ENCODE data around the gene TRMT2A. TPM values are rescaled to one million over a fixed set of nuclear protein-coding genes. Genes with fewer than 3 reads are reported as not detected.
A peak's percentile ranks its signal among the peaks of the same experiment; 100 is the strongest.

Gene TRMT2A
- total RNA-seq, 3 donors from 2014 or later (not counting 1 experiment from before 2014, with no cell fraction given): 86.4 to 104 (median 86.5) TPM

GRCh38 chr22:20135806-20136602, 19.0 kb upstream of the TRMT2A start:
- 84% methylated on average over 25 of the region's 25 CpGs for WGBS (ENCODE audit: insufficient coverage)
- intact Hi-C loops (cut with micrococcal nuclease): no loop called here
- H3K4me3 Mint-ChIP-seq: no peak overlapping the region
- ATAC-seq (no peak), DNase-seq (no peak)
- TF ChIP-seq CTCF (IDR thresholded peaks at IDR 0.05): no peak
- Histone ChIP-seq H3K9me3 (ENCODE audit: control insufficient read depth, insufficient read depth, low read length) (no peaks in the 10 kb centered on the region), H3K4me3 (ENCODE audit: low read length) (no peak overlapping the region), H3K27me3 (ENCODE audit: control insufficient read depth, insufficient read depth, low read length) (no peaks in the 10 kb centered on the region), H3K36me3 (ENCODE audit: control insufficient read depth, insufficient read depth, low read length) (peaks cover 6% of the 10 kb centered on the region), H3K27ac (ENCODE audit: low read length) (no peak overlapping the region), H3K4me1 (ENCODE audit: control insufficient read depth, insufficient read depth, low read length) (peaks cover 49% of the 10 kb centered on the region)
- H3K27ac Mint-ChIP-seq: no peak overlapping the region
- no peaks in the 10 kb centered on the region for H3K27me3 Mint-ChIP-seq (ENCODE audit: low read depth in 2 of 2)
- H3K9me3 Mint-ChIP-seq: no peaks in the 10 kb centered on the region
- peaks cover 6 to 49% of the 10 kb centered on the region in 2 donors for H3K4me1 Mint-ChIP-seq
- H3K36me3 Mint-ChIP-seq: no peaks in the 10 kb centered on the region

GRCh38 chr22:20135265-20135664, 18.2 kb upstream of the TRMT2A start:
- no peak overlapping the region for H3K4me3 Mint-ChIP-seq
- no peak overlapping the region for H3K4me3 ChIP-seq (ENCODE audit: low read length)
- H3K27me3 Mint-ChIP-seq (ENCODE audit: low read depth in 2 of 2): no peaks in the 10 kb centered on the region
- intact Hi-C loops (cut with micrococcal nuclease): no loop called here
- no peak for TF ChIP-seq CTCF (IDR thresholded peaks at IDR 0.05)
- DNase-seq (no peak), ATAC-seq (no peak)
- WGBS (ENCODE audit: insufficient coverage): 87% methylated on average over 4 of the region's 4 CpGs
- H3K4me1 Mint-ChIP-seq: peaks cover 6 to 49% of the 10 kb centered on the region in 2 donors
- H3K27ac ChIP-seq (ENCODE audit: low read length): no peak overlapping the region
- no peaks in the 10 kb centered on the region for H3K36me3 Mint-ChIP-seq
- H3K36me3 ChIP-seq (ENCODE audit: control insufficient read depth, insufficient read depth, low read length): peaks cover 6% of the 10 kb centered on the region
- no peak overlapping the region for H3K27ac Mint-ChIP-seq
- peaks cover 56% of the 10 kb centered on the region for H3K4me1 ChIP-seq (ENCODE audit: control insufficient read depth, insufficient read depth, low read length)
- H3K27me3 ChIP-seq (ENCODE audit: control insufficient read depth, insufficient read depth, low read length): no peaks in the 10 kb centered on the region
- H3K9me3 Mint-ChIP-seq: no peaks in the 10 kb centered on the region
- no peaks in the 10 kb centered on the region for H3K9me3 ChIP-seq (ENCODE audit: control insufficient read depth, insufficient read depth, low read length)

GRCh38 chr22:20133930-20134549, 17.0 kb upstream of the TRMT2A start:
- no peaks in the 10 kb centered on the region for H3K9me3 ChIP-seq (ENCODE audit: control insufficient read depth, insufficient read depth, low read length)
- no peaks in the 10 kb centered on the region for H3K27me3 ChIP-seq (ENCODE audit: control insufficient read depth, insufficient read depth, low read length)
- ATAC-seq (no peak), DNase-seq (no peak)
- no peak for TF ChIP-seq CTCF (IDR thresholded peaks at IDR 0.05)
- no peaks in the 10 kb centered on the region for H3K36me3 ChIP-seq (ENCODE audit: control insufficient read depth, insufficient read depth, low read length)
- peaks cover 6 to 42% of the 10 kb centered on the region in 2 donors for H3K4me1 Mint-ChIP-seq
- H3K27me3 Mint-ChIP-seq (ENCODE audit: low read depth in 2 of 2): no peaks in the 10 kb centered on the region
- peak overlapping the region; percentile 50 for H3K4me3 Mint-ChIP-seq
- H3K4me1 ChIP-seq (ENCODE audit: control insufficient read depth, insufficient read depth, low read length): peaks cover 57% of the 10 kb centered on the region
- no peak overlapping the region for H3K4me3 ChIP-seq (ENCODE audit: low read length)
- H3K27ac Mint-ChIP-seq: no peak overlapping the region
- intact Hi-C loops (cut with micrococcal nuclease): no loop called here
- H3K9me3 Mint-ChIP-seq: no peaks in the 10 kb centered on the region
- 89% methylated on average over 12 of the region's 12 CpGs for WGBS (ENCODE audit: insufficient coverage)
- H3K36me3 Mint-ChIP-seq: no peaks in the 10 kb centered on the region
- no peak overlapping the region for H3K27ac ChIP-seq (ENCODE audit: low read length)

Data from natural killer cell (primary cell).